ENCODE measurements around the gene SLC44A5.

DNA sequence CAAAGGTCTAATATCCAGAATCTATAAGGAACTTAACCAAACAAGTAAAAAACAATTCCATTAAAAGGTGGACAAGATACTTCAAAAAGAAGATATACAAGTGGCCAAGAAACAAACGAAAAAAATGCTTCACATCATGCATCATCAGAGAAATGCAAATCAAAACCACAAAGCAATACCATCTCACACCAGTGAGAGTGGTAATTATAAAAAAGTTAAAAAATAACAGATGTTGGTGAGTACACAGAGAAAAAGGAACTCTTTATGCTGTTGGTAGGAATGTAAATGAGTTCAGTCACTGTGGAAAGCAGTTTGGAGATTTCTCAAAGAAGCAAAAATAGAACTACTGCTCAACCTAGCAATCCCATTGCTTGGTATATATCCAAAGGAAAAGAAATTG lies 218.6 kb downstream of the SLC44A5 start:
- TF ChIP-seq POLR2AphosphoS5 (IDR thresholded peaks at IDR 0.05; ENCODE audit: low read depth, low read length) (no peak), SIN3A (IDR thresholded peaks at IDR 0.05; ENCODE audit: borderline replicate concordance, insufficient read depth, low read depth, low read length) (no peak)
- TF ChIP-seq, protein P1, sequence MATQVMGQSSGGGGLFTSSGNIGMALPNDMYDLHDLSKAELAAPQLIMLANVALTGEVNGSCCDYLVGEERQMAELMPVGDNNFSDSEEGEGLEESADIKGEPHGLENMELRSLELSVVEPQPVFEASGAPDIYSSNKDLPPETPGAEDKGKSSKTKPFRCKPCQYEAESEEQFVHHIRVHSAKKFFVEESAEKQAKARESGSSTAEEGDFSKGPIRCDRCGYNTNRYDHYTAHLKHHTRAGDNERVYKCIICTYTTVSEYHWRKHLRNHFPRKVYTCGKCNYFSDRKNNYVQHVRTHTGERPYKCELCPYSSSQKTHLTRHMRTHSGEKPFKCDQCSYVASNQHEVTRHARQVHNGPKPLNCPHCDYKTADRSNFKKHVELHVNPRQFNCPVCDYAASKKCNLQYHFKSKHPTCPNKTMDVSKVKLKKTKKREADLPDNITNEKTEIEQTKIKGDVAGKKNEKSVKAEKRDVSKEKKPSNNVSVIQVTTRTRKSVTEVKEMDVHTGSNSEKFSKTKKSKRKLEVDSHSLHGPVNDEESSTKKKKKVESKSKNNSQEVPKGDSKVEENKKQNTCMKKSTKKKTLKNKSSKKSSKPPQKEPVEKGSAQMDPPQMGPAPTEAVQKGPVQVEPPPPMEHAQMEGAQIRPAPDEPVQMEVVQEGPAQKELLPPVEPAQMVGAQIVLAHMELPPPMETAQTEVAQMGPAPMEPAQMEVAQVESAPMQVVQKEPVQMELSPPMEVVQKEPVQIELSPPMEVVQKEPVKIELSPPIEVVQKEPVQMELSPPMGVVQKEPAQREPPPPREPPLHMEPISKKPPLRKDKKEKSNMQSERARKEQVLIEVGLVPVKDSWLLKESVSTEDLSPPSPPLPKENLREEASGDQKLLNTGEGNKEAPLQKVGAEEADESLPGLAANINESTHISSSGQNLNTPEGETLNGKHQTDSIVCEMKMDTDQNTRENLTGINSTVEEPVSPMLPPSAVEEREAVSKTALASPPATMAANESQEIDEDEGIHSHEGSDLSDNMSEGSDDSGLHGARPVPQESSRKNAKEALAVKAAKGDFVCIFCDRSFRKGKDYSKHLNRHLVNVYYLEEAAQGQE (IDR thresholded peaks at IDR 0.05; ENCODE audit: insufficient read depth in 1 of 2, low read depth in 2 of 2, low read length in 1 of 2), result no peak
- TF ChIP-seq, protein P2, sequence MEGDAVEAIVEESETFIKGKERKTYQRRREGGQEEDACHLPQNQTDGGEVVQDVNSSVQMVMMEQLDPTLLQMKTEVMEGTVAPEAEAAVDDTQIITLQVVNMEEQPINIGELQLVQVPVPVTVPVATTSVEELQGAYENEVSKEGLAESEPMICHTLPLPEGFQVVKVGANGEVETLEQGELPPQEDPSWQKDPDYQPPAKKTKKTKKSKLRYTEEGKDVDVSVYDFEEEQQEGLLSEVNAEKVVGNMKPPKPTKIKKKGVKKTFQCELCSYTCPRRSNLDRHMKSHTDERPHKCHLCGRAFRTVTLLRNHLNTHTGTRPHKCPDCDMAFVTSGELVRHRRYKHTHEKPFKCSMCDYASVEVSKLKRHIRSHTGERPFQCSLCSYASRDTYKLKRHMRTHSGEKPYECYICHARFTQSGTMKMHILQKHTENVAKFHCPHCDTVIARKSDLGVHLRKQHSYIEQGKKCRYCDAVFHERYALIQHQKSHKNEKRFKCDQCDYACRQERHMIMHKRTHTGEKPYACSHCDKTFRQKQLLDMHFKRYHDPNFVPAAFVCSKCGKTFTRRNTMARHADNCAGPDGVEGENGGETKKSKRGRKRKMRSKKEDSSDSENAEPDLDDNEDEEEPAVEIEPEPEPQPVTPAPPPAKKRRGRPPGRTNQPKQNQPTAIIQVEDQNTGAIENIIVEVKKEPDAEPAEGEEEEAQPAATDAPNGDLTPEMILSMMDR (IDR thresholded peaks at IDR 0.05), result no peak

Data from Panc1 (cell line).